Spinal cord (tissue), 10 donors: ENCODE measurements around the gene GLT6D1. TPM values are rescaled to one million over a fixed set of nuclear protein-coding genes. Genes with fewer than 3 reads are reported as not detected.
A peak's percentile ranks its signal among the peaks of the same experiment; 100 is the strongest.
"Not testable (repeated sequence)": the region's sequence is repeated elsewhere in the genome, so short reads cannot be mapped to it uniquely, and the experiment has no call there.

Experiments used
- DNase-seq, 6 donors: peaks; one replicate each; pipeline versions ENCODE4 v3.0.0 to v3.0.0-alpha.2; 2013 to 2015; ENCODE audit warnings: low spot score in 6 of 6, low read depth in 4 of 6
- H3K27ac ChIP-seq: one replicate; pipeline ENCODE4 v1.5.1; 2013; ENCODE audit warnings: low read depth, low read length, control low read depth
- H3K27me3 ChIP-seq: one replicate; pipeline ENCODE4 v1.6.1; 2013; ENCODE audit warnings: low read length; ENCODE audit not compliant: control insufficient read depth, insufficient read depth
- H3K36me3 ChIP-seq: one replicate; pipeline ENCODE4 v1.6.1; 2013; ENCODE audit warnings: low read length; ENCODE audit not compliant: control insufficient read depth, insufficient read depth
- H3K4me1 ChIP-seq: one replicate; pipeline ENCODE4 v1.6.1; 2013; ENCODE audit warnings: low read length; ENCODE audit not compliant: control insufficient read depth, insufficient read depth
- H3K4me3 ChIP-seq: one replicate; pipeline ENCODE4 v1.5.1; 2013; ENCODE audit warnings: low read depth, low read length, control low read depth
- H3K9me3 ChIP-seq: one replicate; pipeline ENCODE4 v1.6.1; 2013; ENCODE audit warnings: low read length; ENCODE audit not compliant: control insufficient read depth, insufficient read depth
- WGBS: methylation state at CpG from one replicate; pipeline ENCODE4 v1.1.5; 2013; ENCODE audit warnings: missing lambda C conversion rate; ENCODE audit not compliant: insufficient coverage; 5-methylcytosine and 5-hydroxymethylcytosine counted together
- polyA plus RNA-seq, 2 donors: library from polyadenylated mRNA; unstranded; fragments of 120-200 nt; gene quantifications; one replicate each; pipeline ENCODE4 v1.2.1, GENCODE V29; 2013; ENCODE audit not compliant: insufficient read length in 2 of 2
- total RNA-seq, 2 donors: library from RNA; depleted of rRNA in 1 of 2; stranded (reverse); fragments of 120-200 nt in 1 of 2; fragments of >200 nt in 1 of 2; gene quantifications; one replicate each; pipeline versions ENCODE4 v1.2.3 to v1.2.4, GENCODE V29; 2013 to 2014
- donor health status: healthy.

GLT6D1 gene
- total and polyA plus RNA-seq, 4 donors, result not detected

DNA sequence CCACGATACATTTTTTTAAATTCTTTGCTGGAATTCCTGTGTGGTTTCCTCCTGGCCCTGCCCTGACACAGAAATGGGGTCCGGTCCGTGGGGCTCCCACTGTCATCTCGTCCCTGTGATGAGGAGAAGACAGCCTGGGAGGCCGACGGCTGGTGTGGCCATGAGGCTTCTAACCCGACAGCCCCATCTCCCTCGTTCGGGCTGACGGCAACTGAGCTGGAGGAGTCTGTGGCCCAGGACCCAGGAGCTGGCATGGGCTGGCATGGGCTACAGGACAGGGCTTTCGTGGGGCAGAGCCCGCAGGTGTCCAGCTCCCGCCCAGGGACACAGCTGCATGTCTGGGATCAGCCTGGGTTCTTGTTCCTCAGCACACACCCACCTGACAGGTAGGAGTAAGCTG is 37.6 kb upstream of the GLT6D1 start:
- no peak for DNase-seq
- no peaks in the 10 kb centered on the region for H3K9me3 ChIP-seq
- H3K36me3 ChIP-seq, result no peaks in the 10 kb centered on the region
- WGBS, result 85% methylated on average over 9 of the region's 13 CpGs
- no peak overlapping the region for H3K27ac ChIP-seq
- H3K4me3 ChIP-seq, result no peak overlapping the region
- no peaks in the 10 kb centered on the region for H3K27me3 ChIP-seq
- no peaks in the 10 kb centered on the region for H3K4me1 ChIP-seq

DNA sequence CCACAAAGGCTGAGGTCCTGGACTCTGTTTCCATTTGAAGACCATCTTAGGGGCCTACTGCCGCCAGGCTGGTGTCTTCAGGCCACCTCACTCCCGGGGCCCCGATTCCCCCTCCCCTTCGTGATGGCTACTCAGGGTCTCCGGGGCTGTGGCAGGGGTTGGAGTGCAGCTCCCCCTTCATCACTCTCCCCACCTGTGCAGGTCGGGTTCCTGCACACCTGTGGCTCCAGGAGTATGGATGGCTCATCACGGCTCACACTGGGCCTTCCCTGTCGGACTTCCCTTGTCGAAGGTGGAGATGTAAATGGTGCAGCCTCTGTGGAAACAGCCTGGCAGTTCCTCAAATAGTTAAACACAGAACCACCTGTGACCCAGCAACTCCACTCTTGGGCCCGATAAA is 35.6 kb upstream of the GLT6D1 start:
- DNase-seq, result no peak
- no peaks in the 10 kb centered on the region for H3K9me3 ChIP-seq

DNA sequence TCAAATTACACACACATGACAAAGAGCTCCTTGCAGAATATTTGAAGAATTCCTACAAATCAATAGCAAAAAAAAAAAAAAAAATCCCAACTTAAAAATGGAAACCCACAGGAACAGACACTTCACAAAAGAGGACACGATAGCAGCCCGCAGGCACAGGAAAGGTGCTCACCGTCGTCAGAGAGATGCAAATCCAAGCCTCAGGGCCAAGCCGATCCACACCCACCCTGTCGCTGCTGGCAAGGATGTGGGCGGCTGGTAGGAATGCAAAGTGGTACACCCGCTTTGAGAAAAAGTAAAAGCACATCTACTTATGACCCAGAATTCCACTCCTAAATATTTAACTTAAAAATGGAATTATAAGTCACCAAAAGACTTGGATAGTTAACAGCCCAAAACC is 34.6 kb upstream of the GLT6D1 start:
- H3K4me3 ChIP-seq, result no peak overlapping the region
- no peak overlapping the region for H3K27ac ChIP-seq
- H3K4me1 ChIP-seq, result no peaks in the 10 kb centered on the region
- DNase-seq, result no peak
- H3K27me3 ChIP-seq, result no peaks in the 10 kb centered on the region
- H3K36me3 ChIP-seq, result no peaks in the 10 kb centered on the region
- 92% methylated on average over 6 of the region's 8 CpGs for WGBS
- H3K9me3 ChIP-seq, result no peaks in the 10 kb centered on the region

More for the DNA sequence above, 35.6 kb upstream of the GLT6D1 start:
- no peaks in the 10 kb centered on the region for H3K4me1 ChIP-seq
- no peak overlapping the region for H3K4me3 ChIP-seq
- no peaks in the 10 kb centered on the region for H3K36me3 ChIP-seq
- no peak overlapping the region for H3K27ac ChIP-seq
- H3K27me3 ChIP-seq, result no peaks in the 10 kb centered on the region
- WGBS, result 75% methylated on average over 10 of the region's 10 CpGs

DNA sequence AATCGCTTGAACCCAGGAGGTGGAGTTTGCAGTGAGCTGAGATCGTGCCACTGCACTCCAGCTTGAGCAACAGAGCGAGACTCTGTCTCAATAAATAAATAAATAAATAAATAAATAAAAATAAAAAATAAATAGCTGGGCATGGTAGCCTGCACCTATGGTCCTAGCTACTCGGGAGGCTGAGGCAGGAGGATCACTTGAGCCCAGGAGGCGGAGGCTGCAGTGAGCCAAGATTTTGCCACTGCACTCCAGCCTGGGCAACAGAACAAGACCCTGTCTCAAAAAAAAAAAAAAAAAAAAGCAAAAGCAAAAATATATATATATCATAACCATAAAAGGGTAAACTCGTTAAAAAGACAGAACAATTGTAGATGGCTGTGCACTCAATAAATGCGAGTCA is 33.4 kb upstream of the GLT6D1 start:
- DNase-seq, H3K9me3 ChIP-seq, H3K27ac ChIP-seq, H3K27me3 ChIP-seq, H3K4me1 ChIP-seq, H3K36me3 ChIP-seq, H3K4me3 ChIP-seq: not testable (repeated sequence)
- WGBS, result no CpG with 5 or more reads among the region's 7 CpGs

DNA sequence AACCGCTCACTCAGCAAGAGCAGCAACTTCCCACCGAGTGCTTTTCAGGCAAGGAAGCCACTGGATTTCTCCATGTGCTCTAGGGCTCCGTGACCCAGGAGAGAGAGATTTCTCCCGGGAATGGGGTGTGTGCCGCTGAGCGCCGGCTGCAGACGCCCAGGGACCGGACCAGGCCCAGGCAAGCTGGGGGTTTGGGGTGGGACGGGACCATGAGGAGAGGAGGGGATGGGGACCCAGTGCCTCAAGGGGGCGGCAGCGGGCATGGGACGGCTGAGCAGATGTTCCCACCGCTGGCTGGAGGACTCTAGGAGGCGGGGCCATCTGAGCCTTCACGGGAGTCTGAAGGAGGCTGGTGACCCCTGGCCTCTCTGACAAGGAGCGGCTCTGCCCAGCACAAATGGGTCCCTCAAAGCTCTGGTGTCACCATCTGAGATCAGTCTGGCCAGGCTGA is 32.3 kb upstream of the GLT6D1 start:
- WGBS, result 53% methylated on average over 17 of the region's 17 CpGs
- Histone ChIP-seq H3K27ac (no peak overlapping the region), H3K9me3 (no peaks in the 10 kb centered on the region), H3K27me3 (no peaks in the 10 kb centered on the region), H3K4me3 (no peak overlapping the region), H3K4me1 (peaks cover 7% of the 10 kb centered on the region), H3K36me3 (no peaks in the 10 kb centered on the region)
- no peak for DNase-seq

DNA sequence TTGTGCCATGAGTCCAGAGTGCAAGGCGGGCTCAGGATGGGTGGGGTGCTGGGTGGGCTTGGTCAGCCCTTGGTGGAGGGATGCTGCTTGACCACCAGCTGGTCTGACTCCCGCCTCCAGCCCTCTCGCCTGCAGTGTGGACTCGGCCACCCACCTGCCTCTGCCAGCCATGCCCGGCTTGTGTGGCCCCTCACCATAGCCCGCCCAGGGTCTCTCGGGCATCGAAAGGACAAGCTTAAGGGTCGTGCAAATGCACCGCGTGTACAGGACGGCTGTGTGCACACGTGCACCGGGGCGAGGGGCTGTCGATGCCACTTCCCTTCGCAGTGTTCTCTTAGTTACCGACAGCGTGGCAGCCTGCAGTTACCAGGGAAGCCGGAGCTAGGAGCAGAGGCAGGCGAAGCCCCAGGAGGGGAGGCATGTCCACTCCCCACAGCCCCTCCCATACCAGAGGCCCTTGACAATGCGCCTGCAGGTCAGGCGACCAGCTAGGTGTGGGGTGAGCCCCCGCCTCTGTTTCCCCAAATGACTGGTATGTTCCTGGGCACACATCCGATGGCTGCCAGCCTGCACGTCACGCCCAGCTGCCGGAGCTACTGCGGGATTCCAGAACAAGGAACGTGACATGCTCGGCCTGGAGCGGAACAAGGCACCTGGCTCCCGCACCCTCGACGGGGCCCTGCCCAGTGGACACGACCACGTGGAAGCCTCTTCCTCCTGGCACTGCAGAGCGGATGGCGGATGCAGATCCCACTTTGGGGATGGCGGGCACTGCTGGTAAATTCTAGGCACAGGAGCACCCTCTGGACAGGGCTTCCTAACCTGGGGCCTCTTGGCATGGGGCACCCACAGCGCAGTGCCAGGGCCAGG is 31.6 kb upstream of the GLT6D1 start:
- no peak overlapping the region for H3K4me3 ChIP-seq
- H3K4me1 ChIP-seq, result peaks cover 7% of the 10 kb centered on the region
- 86% methylated on average over 41 of the region's 41 CpGs for WGBS
- no peaks in the 10 kb centered on the region for H3K9me3 ChIP-seq
- H3K27ac ChIP-seq, result no peak overlapping the region
- no peaks in the 10 kb centered on the region for H3K27me3 ChIP-seq
- no peaks in the 10 kb centered on the region for H3K36me3 ChIP-seq
- no peak for DNase-seq

DNA sequence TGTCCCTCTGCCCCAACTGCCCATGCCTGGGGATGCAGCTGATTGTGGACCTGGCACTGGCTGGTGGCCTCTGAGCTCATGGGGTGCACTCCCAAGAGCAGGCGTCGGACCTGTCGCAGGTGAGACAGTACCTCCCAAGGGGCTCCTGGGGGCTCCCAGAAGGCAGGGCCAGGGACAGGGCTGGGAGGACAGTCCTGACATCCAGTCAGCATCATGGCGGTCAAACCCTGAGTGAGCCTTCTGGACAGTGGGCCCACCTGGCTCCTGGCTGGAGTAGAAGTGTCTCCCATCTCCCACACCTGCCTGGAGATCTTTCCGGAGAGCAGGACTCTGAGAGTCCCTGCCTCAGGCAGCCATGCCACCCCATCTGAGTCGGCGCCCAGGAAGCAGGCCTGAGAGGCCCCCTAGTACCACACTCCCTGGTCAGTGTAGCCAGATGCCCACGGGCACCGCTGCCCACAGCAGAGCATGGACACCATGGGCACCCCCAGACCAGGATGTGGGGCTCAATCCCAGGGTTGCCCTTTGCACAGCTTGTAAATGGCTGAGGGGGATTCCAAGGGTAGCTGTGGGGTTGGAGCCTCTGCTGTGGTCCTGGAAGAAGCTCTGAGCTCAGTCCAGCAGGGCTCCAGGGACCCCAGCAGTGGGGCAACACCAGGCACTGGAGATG is 30.4 kb upstream of the GLT6D1 start:
- H3K36me3 ChIP-seq, result no peaks in the 10 kb centered on the region
- no peak overlapping the region for H3K27ac ChIP-seq
- H3K27me3 ChIP-seq, result no peaks in the 10 kb centered on the region
- 97% methylated on average over 7 of the region's 9 CpGs for whole genome bisulfite sequencing
- H3K4me1 ChIP-seq, result peaks cover 7% of the 10 kb centered on the region
- DNase-seq, result no peak
- H3K4me3 ChIP-seq, result no peak overlapping the region
- H3K9me3 ChIP-seq, result no peaks in the 10 kb centered on the region

DNA sequence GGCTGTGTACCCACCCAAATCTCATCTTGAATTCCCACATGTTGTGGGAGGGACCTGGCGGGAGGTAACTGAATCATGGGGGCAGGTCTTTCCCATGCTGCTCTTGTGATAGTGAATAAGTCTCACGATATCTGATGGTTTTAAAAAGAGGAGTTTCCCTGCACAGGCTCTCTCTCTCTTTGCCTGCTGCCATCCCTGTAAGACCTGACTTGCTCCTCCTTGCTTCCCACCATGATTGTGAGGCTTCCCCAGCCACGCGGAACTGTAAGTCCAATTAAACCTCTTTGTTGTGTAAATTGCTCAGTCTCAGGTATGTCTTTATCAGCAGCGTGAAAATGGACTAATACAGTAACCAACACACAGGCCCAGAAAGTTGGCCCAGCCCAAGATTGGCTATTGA is 29.7 kb upstream of the GLT6D1 start:
- H3K9me3 ChIP-seq, H3K27ac ChIP-seq, H3K27me3 ChIP-seq, H3K4me1 ChIP-seq, H3K4me3 ChIP-seq, H3K36me3 ChIP-seq, DNase-seq: not testable (repeated sequence)
- WGBS, result no CpG with 5 or more reads among the region's 5 CpGs

DNA sequence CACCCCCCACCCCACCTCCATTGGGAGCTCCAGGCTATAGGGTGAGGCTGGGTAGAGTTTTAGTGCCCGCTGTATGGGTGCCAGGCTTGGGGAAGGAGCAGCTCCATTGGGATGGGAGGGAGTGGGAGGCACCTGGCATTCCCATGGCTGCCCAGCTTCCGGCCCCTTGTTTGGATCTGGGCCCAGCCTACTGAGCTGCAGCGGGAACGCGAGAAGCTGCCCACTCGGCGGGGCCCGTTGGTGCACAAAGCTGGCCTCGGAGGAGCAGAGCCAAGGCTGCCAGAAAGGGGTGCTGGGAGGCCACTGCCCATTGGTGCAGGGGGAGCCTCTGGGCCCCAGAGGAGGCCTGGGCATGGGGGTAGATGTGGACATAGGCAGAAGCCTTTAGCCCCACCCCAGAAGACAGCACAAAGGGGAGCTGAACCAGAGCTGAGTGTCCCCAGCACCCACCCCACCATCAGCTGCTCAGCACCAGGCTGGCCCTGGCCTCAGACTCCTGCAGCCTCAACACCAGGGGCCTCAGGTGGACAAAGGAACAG is 28.2 kb upstream of the GLT6D1 start:
- H3K36me3 ChIP-seq, result no peaks in the 10 kb centered on the region
- whole genome bisulfite sequencing, result 61% methylated on average over 9 of the region's 9 CpGs
- no peaks in the 10 kb centered on the region for H3K9me3 ChIP-seq
- DNase-seq, result peak in 2 of 6 donors; percentile 5 to 46
- no peaks in the 10 kb centered on the region for H3K27me3 ChIP-seq
- H3K4me1 ChIP-seq, result peaks cover 15% of the 10 kb centered on the region
- no peak overlapping the region for H3K27ac ChIP-seq
- no peak overlapping the region for H3K4me3 ChIP-seq
